Left renal cortex interstitium (tissue), 4 donors: ENCODE results near the gene DAPK1. TPM values are rescaled to one million over a fixed set of nuclear protein-coding genes. Genes with fewer than 3 reads are reported as not detected.

Source experiments
- DNase-seq, 4 donors: peaks; one replicate each; pipeline ENCODE4 v3.0.0-alpha.2; 2013; ENCODE audit warnings: low read depth in 4 of 4, low spot score in 2 of 4, missing footprints in 1 of 4
- polyA plus RNA-seq, 4 donors: library from polyadenylated mRNA; unstranded; fragments of 120-200 nt; gene quantifications; one replicate each; pipeline ENCODE4 v1.2.1, GENCODE V29; 2013; ENCODE audit not compliant: insufficient read length in 4 of 4

The DAPK1 gene
- polyA plus RNA-seq, 4 donors: 58.5 to 91.7 (median 75.3) TPM

GRCh38 chr9:87564111-87564510 lies 66.4 kb downstream of the DAPK1 start:
- no peak for DNase-seq

- no peak for DNase-seq
Measured at GRCh38 chr9:87564791-87565241, 67.1 kb downstream of the DAPK1 start.

- no peak for DNase-seq
Measured at GRCh38 chr9:87567001-87567400, 69.3 kb downstream of the DAPK1 start.

GRCh38 chr9:87567571-87567970 lies 69.9 kb downstream of the DAPK1 start:
- DNase-seq: no peak

GRCh38 chr9:87567983-87568382 lies 70.3 kb downstream of the DAPK1 start:
- DNase-seq: no peak

- DNase-seq: no peak
Measured at GRCh38 chr9:87568401-87568800, 70.7 kb downstream of the DAPK1 start.

- no peak for DNase-seq
Measured at GRCh38 chr9:87569008-87569509, 71.4 kb downstream of the DAPK1 start.

- no peak for DNase-seq
Measured at GRCh38 chr9:87569518-87569917, 71.9 kb downstream of the DAPK1 start.

- DNase-seq: no peak
Measured at GRCh38 chr9:87570000-87570908, 72.6 kb downstream of the DAPK1 start.

- no peak for DNase-seq
Measured at GRCh38 chr9:87572719-87573118, 75.1 kb downstream of the DAPK1 start.

GRCh38 chr9:87573841-87574342 lies 76.2 kb downstream of the DAPK1 start:
- DNase-seq: no peak

- DNase-seq: no peak
Measured at GRCh38 chr9:87577746-87578145, 80.1 kb downstream of the DAPK1 start.

- DNase-seq: no peak
Measured at GRCh38 chr9:87578625-87579024, 81.0 kb downstream of the DAPK1 start.

- no peak for DNase-seq
Measured at GRCh38 chr9:87579781-87580541, 82.3 kb downstream of the DAPK1 start.

GRCh38 chr9:87580941-87581438 lies 83.3 kb downstream of the DAPK1 start:
- DNase-seq: no peak

- DNase-seq: no peak
Measured at GRCh38 chr9:87581513-87581912, 83.8 kb downstream of the DAPK1 start.

GRCh38 chr9:87581949-87582637 lies 84.4 kb downstream of the DAPK1 start:
- no peak for DNase-seq

GRCh38 chr9:87584326-87584725 lies 86.7 kb downstream of the DAPK1 start:
- DNase-seq: no peak

GRCh38 chr9:87585123-87585855 lies 87.6 kb downstream of the DAPK1 start:
- no peak for DNase-seq
